Ureter (tissue), 1 donor: ENCODE data around the gene PAQR7. TPM values are rescaled to one million over a fixed set of nuclear protein-coding genes. Genes with fewer than 3 reads are reported as not detected.

ENCODE experiments used
- DNase-seq: peaks from one replicate; pipeline ENCODE4 v3.0.0-alpha.2; 2020; ENCODE audit warnings: low spot score
- total RNA-seq: library from RNA; stranded (reverse); gene quantifications from one replicate; pipeline ENCODE4 v1.2.4, GENCODE V29; 2023
- donor health status: DM: yes; HTN: yes; CAD: no.

The PAQR7 gene
- total RNA-seq, 1 donor from 2014 or later: 60.8 TPM

DNA sequence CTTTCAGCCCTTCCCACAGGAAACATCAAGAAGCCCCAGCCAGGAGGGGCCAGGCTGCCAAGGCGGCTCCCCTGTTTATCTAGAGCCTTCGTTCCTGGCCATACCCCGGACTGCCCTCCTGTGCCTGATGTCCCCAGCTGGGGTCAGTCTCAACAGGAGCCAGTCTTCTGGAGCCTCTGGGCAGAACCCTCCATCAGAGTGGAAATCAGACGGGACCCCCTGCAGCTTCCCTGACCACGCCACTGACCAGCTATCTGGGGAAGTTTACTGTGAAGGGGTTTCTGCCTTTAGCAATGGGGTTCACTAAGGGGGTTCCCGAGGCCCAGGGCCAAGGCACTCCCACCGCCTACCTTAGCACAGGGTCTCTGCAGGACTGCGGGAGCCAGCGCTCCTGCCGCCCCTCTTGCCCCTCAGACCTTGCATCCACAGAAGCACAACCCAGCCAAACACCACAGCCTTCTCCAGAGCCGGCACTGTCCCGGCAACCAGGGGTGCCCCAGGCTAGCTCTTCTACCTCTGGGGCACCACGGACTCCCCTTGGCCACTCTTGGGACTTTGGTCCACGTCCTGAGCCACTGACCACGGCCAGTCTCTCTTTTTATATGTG, 59.3 kb downstream of the PAQR7 start:
- no peak for DNase-seq

DNA sequence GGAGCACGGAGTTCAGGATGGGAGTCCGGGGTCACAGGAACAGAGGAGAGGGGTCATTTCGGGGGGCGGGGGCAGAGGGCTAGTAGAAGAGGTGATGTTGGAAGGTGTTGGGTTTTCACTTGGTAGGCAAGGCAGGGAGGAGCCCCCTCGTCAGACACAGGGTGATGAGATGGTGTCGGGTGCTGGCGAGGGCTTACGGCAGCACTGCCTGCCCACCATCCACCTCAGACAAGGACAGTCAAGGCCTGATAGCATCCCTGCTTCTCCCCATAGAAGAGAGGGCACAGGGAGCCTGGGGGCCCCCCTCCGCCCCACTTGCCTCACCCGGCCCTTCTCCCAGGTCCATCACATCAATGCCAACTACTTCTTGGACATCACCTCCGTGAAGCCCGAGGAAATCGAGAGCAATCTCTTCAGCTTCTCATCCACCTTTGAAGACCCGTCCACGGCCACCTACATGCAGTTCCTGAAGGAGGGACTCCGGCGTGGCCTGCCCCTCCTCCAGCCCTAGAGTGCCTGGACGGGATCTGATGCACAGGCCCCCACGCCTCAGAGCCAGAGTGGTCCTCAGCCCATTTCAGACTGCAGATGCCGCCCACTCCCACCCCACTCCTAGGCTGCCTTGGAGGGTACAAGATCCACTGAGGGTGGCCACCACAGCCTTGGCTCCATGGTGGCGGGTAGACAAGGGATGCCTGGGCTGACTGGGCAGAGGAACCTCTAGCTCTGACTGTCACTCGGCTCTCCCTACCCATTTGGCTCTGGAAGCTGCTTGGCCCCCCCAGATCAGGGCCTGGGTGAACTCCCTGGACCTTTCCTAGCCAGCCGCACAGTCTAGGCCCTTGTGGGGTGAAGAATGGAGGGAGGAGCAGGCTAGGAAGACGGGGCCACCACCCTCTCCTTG, 60.0 kb downstream of the PAQR7 start:
- no peak for DNase-seq

DNA sequence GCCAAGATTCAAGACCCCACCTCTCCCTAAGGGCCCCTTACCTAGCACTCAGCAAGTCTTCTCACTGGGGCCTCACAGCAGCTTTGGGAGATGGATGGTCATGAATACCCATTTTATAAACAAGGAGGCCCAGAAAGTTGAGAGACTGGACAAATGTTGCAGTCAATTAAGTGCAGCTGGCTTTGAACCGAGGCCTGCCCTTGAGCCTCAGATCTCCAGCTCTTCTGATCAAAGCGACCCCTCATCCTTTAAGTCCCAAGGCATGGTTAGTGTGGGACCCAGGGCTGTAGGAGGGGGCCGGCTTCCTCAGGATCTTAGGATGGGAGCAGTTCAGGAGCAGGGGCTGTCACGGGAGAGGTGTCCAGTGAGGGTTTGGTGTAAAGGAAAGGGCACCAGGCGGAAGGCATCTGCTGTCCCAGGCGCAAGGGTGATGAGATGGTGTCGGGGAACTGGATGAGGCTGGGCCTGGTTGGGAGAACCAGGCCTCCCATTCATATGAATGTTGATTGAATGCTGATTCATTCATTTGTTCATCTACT, 60.9 kb downstream of the PAQR7 start:
- DNase-seq: no peak

DNA sequence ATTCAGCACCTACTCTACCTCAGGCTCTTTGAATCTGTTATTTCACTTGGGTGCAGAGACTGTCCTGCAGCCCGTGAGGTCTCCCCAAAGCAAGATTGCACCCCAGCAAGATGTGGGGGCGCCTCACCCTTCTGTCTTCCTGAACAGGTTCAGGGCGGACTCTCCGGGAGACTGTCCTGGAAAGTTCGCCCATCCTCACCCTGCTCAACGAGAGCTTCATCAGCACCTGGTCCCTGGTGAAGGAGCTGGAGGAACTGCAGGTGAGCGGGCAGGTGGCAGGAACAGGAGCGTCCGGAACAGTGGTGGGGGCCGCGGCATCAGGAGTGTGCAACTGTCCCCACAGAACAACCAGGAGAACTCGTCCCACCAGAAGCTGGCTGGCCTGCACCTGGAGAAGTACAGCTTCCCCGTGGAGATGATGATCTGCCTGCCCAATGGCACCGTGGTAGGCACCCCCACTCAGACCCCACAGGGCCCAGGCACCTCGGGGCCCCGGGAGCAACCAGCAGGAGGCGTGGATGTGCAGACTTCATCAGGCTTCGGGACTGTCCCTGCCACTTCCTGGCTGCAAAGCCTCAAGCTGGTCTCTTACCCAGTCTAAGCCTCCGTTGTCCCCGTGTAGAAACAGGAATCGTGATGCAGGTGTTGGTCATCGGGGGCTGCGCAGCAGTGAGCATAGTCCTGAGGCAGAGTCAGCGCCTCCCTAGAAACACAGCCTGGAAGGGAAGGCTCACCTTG, 61.6 kb downstream of the PAQR7 start:
- no peak for DNase-seq

DNA sequence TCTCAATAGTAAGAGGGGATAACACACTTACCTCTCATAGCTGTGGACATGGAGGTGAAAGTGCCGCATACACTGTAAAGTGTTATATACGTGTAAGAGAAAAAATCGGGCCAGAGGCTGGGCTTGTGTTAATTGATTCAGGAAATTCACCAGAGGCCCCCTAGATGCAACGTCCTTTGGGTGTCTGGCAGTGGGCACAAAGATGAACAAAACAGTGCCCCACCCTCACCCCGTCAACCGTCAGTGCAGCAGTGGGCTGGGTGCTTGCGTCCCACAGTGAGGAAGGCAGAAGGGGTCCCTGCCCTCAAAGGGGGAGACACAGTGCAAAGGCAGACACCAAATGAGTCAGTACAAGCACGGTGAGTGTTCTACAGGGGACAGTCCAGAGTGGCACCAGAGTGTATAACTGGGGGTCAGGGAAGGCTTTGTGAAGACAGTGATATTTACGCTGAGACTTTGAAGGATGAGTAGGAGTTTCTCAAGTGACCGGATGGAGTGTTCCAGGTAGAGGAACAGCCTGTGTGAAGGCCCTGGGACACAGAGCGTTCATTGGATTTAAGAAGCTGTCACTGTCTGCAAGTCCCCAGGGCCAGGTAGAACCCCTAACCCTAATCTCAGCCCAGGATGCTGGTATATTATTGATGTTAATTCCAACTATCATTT, 62.3 kb downstream of the PAQR7 start:
- no peak for DNase-seq

Other genes starting within 250 kb of the PAQR7 start
- 85.2 TPM for gene SELENON, start 75.5 kb downstream of the PAQR7 start, total RNA-seq
- 66.9 TPM for gene MTFR1L, start 55.8 kb downstream of the PAQR7 start, total RNA-seq
- 0.91 TPM for gene AUNIP, start 16.3 kb downstream of the PAQR7 start, total RNA-seq
- 31.2 TPM for gene STMN1, start 30.7 kb upstream of the PAQR7 start, total RNA-seq
- gene PAFAH2, start 122.4 kb upstream of the PAQR7 start, total RNA-seq: 12.3 TPM
- 0.23 TPM for gene EXTL1, start 146.1 kb upstream of the PAQR7 start, total RNA-seq
- 20.6 TPM for gene SLC30A2, start 170.4 kb upstream of the PAQR7 start, total RNA-seq
- gene TRIM63, start 191.9 kb upstream of the PAQR7 start, total RNA-seq: 0.49 TPM
- gene PDIK1L, start 236.1 kb upstream of the PAQR7 start, total RNA-seq: 21.8 TPM